GM19193 (cell line): ENCODE results near the gene CFAP54.

ENCODE experiments used
- POLR2A ChIP-seq: IDR thresholded peaks from 4 replicates; pipeline ENCODE4 v1.6.1; 2011; ENCODE audit not compliant: insufficient read depth, insufficient read length; ENCODE audit errors: extremely low read depth

CFAP54 gene

DNA sequence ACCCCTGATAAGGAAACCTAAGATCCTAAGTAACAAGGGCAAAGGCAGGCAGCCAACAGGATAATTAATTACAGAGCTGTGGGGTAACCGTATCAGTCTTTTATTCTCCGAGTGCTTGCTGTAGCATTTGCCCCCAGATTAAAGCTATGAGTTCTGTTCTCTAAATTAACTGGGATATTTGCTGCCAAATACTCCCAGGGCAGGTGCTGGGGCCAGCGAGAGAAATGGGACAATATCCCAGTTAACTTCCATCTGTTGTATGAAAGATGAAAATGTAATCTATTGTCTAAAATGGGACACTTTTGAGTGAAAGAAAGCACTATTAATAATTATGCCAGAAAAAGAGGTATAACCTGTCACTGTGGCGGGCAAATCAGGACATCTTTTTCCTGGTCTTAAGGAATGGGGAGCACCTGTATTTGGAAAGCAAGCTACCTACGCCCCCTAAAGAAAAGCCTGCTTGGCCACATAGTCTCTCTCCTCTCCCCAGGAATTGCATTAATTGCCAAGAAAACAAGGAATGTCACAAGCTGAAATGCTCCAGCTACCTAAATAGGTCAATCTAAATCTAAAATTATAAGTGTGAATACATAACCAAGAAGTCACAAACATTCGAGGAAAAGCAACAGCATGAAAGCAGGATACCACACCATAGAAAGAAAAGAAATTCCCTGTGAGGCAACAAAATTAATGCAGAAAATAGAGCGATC lies 26.7 kb upstream of the CFAP54 start:
- no peak for TF ChIP-seq POLR2A

DNA sequence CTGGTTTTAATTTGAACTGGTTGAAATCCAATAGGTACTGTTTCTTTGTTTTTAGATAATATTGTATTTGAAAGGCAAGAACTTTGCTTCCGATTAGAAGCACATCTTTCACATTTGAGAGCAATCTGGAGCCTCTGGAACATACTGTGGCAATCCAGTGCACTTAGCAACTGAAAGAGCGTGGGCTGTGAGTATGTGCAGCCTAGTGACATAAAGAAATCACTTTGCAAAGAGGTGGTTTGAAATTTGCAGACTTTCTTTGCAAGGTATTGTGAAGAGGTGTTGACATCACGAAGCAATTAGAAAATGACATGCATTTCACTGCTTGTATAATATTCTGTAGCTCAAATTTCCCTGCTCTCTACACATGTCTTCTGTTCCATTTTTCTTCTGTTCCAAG lies 23.5 kb upstream of the CFAP54 start:
- TF ChIP-seq POLR2A: no peak

DNA sequence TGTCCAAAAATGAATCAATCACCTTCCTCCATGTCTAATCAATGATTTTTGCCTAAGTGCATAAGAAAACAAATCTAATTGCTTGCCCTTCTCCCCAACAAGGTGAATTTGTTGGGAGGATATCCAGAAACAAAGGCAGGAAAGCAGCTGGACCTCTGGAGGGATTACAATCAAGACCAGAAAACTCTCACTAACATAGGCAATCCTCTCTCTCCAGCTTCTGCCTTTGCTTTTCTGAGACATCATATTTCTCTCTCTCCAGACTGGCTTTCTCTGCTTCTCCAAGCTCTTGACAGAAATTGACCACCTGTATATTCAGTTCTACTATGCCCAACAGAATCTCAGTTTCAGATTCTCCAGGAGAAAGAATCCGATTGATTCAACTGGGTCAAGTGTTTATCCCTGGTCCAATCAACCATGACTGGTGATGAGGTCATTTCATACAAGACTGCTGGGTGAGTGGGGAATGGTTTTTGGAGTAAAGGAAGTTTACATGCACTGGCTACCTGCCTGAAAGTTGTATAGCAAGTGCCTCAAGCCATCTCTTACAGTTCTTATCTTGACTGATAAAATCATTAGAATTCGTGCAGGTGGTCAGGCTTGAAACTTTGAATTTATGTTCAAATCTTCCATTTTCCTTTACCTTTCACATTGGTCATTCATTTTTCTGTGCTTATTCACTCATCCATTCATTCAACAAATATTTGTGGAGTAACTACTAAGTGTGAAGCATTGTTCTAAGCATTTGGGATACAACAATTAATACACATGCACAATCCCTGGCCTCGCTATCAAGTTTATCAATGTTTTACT lies 22.2 kb upstream of the CFAP54 start:
- no peak for TF ChIP-seq POLR2A

- no peak for TF ChIP-seq POLR2A
These were observed 17.9 kb upstream of the CFAP54 start for GRCh38 chr12:96471368-96472050.

DNA sequence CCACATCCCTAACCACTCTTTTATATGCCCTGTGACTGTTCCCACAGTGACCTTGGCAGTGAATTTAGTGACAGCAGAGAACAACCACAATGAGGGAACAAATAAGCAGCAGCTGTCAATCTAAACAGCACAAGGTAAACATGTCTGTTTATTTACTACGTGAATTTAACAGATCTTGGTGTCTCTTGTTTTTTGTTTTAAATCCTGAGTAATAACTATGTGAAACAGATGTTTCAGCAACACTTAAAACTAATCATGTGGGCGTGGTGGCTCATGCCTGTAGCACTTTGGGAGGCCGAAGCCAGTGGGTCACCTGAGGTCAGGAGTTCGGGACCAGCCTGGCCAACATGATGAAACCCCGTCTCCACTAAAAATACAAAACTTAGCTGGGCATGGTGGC lies 17.0 kb upstream of the CFAP54 start:
- TF ChIP-seq POLR2A: no peak

DNA sequence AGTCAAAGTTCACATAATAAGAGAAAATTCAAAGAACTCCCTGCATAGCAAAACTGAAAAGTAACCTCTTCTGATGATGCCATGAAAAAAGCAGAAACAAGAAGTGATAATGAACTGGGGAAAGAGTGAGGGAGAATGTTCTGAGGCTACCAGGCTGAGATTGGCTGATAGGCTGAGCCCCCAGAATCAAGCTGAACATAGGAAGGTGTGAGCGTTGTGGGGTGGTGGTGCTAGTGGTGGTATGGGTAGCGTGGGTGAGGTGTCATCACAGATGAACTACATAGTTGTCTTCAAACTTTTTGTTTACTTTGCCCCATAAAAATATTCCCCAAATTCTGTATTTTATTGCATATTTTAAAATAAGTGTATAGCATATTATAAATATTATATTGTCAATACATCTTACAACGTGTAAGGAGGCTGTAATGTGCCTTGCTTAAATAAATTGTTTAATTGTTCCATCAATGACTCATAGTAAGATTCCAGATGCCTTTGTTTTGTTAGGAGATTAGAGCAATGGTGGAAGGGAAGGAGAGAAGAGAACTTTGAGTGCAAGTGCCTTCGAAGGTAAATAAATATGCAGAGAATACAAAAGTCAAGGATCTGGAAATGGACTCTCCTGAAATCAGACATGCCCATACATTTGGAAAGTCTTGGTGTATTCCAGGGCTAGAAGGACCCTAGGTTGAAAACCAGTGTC lies 15.8 kb upstream of the CFAP54 start:
- TF ChIP-seq POLR2A: no peak

DNA sequence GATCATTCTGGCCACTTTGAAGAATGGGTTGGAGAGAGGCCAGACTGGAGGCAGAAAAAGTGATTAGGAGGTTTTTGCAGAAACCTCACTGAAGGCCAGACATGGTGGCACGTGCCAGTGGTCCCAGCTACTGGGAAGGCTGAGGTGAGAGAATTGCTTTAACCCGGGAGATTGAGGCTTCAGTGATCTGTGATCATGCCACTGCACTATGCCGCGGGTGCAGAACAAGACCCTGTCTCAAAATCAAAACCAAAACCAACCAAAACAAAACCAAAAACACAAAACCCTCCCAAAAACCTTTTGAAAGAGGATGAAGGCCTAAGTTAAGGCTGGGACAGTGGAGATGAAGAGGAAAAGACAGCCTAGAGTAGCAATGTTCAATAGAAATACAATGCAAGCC lies 15.2 kb upstream of the CFAP54 start:
- TF ChIP-seq POLR2A: no peak

DNA sequence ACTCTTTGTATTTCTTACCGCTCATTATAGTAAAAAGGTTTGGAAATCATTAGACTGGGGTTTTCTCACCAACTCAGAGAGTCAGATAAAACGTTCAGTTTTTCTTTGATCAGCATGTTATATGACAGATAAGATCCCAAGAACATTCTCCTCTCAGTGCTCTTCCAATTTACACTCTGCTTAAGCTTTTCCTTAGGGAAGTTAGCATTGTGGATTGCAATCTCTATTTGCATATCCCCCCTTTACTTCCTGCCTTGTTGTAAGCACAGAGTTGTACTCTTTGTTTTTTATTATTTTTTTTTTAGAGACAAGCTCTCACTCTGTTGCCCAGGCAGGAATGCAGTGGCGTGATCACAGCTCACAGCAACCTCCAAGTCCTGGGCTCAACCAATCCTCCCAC lies 11.4 kb upstream of the CFAP54 start:
- no peak for TF ChIP-seq POLR2A

DNA sequence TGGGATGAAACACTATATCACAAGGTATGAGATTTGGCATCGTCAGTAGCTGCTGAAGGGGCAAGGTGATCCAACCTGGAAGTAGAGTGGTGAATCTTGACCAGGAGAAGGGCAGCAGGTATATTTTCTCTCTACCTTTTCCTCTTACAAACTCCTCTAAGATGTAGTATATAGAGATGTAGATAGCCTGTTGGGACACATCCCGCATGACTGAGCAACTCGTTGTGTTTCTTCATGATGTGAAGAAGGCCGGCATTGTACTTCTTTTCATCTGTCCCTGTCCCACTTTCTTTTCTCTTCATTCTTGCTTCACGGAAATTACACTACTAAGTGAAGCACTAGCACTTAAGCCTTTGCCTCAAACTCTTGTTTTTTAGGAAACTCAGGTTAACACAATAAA lies 7.3 kb upstream of the CFAP54 start:
- no peak for TF ChIP-seq POLR2A

DNA sequence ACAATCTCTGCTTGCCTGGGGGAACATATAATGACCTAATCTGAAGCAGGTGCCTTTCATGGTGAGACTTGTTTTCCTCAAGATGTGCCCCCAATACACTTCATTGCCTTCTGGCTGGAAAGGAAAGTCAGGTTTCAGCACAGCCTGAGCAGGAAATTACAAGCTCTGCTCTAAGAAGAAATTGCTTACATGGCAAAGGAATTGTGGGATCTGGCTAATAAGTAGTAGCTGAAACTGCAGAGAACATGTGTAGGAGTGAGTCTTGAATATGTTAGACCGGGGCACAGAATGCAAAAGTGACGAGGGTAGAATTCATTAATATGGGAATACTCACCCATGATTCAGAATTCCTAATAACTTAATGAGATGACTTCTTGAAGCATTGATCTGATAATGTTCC lies 6.3 kb upstream of the CFAP54 start:
- no peak for TF ChIP-seq POLR2A

- no peak for TF ChIP-seq POLR2A
These were observed 2.4 kb upstream of the CFAP54 start for GRCh38 chr12:96486751-96487613.

GRCh38 chr12:96487634-96488033 lies 1.7 kb upstream of the CFAP54 start:
- no peak for TF ChIP-seq POLR2A

GRCh38 chr12:96493106-96493505 lies 3.7 kb downstream of the CFAP54 start:
- no peak for TF ChIP-seq POLR2A

DNA sequence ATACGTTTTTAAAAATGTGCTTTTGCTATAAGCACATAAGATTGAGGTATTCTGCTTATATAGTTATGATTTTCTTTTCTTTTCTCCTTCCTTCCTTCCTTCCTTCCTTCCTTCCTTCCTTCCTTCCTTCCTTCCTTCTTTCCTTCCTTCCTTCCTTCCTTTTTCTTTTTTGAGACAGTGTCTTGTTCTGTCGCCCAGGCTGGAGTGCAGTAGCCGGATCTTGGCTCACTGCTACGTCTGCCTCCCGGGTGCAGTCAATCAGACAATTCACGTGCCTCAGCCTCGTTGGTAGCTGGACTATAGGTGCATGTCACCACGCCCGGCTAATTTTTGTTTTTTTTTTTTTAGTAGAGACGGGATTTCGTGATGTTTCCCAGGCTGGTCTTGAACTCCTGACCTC lies 5.8 kb downstream of the CFAP54 start:
- no peak for TF ChIP-seq POLR2A
